Measurements from ENCODE around the gene FAM171A1. TPM values are rescaled to one million over a fixed set of nuclear protein-coding genes. Genes with fewer than 3 reads are reported as not detected.

FAM171A1 gene
- total and polyA plus RNA-seq, 2 of the 13 experiments (the other 11 are each of a cell fraction or from before 2014, with no cell fraction given) = 21.5 to 34.7 TPM

DNA sequence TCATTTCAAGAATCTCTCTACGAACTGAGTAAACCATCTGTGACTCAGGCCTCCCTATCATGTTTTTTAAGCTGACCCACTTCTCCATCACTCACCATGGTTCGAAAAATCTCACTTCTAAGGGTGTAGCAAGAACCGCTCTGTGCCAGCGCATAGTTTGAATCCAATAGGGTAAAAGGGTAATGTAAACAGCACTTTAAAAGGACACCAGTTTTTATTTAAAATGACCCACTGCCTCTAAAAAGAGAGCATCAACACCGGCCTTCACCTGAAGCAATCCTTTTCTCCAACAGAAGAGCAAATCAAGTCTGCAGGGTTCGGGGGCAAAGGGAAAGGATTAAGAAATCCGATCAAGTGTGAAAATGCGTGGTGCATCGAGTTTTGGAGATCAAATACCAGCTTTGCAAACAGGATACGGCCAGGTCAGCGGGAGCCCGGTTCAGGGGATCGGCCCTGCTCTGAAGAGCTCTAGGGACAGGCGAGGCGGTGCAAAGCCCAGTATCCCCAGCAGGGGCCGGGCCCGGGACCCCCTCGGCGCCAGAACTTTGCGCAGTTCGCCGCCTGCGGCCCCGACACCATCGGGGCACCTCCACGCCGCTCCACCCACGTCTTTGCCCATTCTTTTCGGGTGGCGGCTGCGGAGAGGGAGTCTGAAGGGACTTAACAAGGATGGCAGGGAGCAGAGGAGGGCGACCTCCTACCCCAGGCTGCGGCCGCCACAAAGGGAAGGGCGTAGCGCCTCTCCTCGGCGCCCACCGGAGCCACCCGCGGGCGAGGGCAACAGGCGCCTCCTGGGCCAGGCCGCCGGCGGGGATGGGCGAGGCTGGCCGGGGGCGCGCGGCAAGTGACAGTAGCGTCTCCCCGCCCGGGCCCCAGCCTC, 203.4 kb downstream of the FAM171A1 start (continued):
- TF ChIP-seq, protein P1, sequence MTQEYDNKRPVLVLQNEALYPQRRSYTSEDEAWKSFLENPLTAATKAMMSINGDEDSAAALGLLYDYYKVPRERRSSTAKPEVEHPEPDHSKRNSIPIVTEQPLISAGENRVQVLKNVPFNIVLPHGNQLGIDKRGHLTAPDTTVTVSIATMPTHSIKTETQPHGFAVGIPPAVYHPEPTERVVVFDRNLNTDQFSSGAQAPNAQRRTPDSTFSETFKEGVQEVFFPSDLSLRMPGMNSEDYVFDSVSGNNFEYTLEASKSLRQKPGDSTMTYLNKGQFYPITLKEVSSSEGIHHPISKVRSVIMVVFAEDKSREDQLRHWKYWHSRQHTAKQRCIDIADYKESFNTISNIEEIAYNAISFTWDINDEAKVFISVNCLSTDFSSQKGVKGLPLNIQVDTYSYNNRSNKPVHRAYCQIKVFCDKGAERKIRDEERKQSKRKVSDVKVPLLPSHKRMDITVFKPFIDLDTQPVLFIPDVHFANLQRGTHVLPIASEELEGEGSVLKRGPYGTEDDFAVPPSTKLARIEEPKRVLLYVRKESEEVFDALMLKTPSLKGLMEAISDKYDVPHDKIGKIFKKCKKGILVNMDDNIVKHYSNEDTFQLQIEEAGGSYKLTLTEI (CRISPR knock-in tag; conservative IDR thresholded peaks at IDR 0.05) = no peak
- TF ChIP-seq ZNF3 (CRISPR knock-in tag; IDR thresholded peaks at IDR 0.05) = peak; percentile 37; the same call in 1 of the 2 replicates

DNA sequence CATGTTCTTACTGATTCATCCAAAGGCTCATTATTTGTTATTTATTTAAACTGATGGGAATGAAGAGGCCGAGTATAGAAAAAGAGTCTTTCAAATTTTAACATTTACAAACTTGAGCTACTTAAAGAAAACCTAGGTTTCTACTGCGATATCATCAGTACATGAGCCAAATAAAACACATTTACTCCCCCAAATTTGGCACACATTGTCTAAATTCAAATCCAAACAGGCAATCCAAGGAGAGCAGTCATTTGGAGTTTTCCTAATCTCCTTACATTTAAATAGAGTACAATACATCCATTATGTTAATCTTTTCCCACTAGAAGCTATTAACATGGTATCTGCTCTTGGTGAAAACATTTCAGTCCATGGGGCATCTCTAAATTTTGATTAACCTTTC, 204.8 kb downstream of the FAM171A1 start:
- CTCF ChIA-PET (ENCODE audit: low intra/inter-chr PET ratio, low total read pairs) = no interaction called here

More for the DNA sequence above, 204.8 kb downstream of the FAM171A1 start:
- FAIRE-seq (no peak), ATAC-seq (no peak), DNase-seq (ENCODE audit: low spot score) (no peak)
- BruUV-seq (replicated peaks) = no TSS peak
- H2AFZ ChIP-seq (ENCODE audit: low read length) = no peak overlapping the region
- H3K9me3 ChIP-seq (ENCODE audit: low read length) = no peaks in the 10 kb centered on the region
- TF ChIP-seq BRCA1 (CRISPR knock-in tag; IDR thresholded peaks at IDR 0.05) (no peak), ZNF737 (CRISPR knock-in tag; IDR thresholded peaks at IDR 0.05; ENCODE audit: borderline replicate concordance) (no peak), MAFK (conservative IDR thresholded peaks at IDR 0.05 in 1 of 2, IDR thresholded peaks at IDR 0.05 in 1 of 2; ENCODE audit: low read length in 2 of 2) (no peak), ZBTB7A (CRISPR knock-in tag; IDR thresholded peaks at IDR 0.05) (no peak), ZNF292 (CRISPR knock-in tag; IDR thresholded peaks at IDR 0.05; ENCODE audit: borderline replicate concordance, low read depth) (no peak), JARID2 (CRISPR knock-in tag; IDR thresholded peaks at IDR 0.05; ENCODE audit: insufficient replicate concordance) (no peak), ZNF431 (CRISPR knock-in tag; IDR thresholded peaks at IDR 0.05; ENCODE audit: borderline replicate concordance, low read depth) (no peak), PTBP1 (IDR thresholded peaks at IDR 0.05; ENCODE audit: low read depth, low read length, poor library complexity, severe bottlenecking) (no peak), HCFC1 (IDR thresholded peaks at IDR 0.05; ENCODE audit: low read depth, low read length) (no peak), ZNF570 (CRISPR knock-in tag; IDR thresholded peaks at IDR 0.05; ENCODE audit: borderline replicate concordance) (no peak), MED8 (CRISPR knock-in tag; IDR thresholded peaks at IDR 0.05; ENCODE audit: insufficient replicate concordance) (no peak)
- TF ChIP-seq, protein P2, sequence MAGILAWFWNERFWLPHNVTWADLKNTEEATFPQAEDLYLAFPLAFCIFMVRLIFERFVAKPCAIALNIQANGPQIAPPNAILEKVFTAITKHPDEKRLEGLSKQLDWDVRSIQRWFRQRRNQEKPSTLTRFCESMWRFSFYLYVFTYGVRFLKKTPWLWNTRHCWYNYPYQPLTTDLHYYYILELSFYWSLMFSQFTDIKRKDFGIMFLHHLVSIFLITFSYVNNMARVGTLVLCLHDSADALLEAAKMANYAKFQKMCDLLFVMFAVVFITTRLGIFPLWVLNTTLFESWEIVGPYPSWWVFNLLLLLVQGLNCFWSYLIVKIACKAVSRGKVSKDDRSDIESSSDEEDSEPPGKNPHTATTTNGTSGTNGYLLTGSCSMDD (CRISPR knock-in tag; IDR thresholded peaks at IDR 0.05) = no peak
- TF ChIP-seq, protein P3, sequence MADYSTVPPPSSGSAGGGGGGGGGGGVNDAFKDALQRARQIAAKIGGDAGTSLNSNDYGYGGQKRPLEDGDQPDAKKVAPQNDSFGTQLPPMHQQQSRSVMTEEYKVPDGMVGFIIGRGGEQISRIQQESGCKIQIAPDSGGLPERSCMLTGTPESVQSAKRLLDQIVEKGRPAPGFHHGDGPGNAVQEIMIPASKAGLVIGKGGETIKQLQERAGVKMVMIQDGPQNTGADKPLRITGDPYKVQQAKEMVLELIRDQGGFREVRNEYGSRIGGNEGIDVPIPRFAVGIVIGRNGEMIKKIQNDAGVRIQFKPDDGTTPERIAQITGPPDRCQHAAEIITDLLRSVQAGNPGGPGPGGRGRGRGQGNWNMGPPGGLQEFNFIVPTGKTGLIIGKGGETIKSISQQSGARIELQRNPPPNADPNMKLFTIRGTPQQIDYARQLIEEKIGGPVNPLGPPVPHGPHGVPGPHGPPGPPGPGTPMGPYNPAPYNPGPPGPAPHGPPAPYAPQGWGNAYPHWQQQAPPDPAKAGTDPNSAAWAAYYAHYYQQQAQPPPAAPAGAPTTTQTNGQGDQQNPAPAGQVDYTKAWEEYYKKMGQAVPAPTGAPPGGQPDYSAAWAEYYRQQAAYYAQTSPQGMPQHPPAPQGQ (CRISPR knock-in tag; IDR thresholded peaks at IDR 0.05; ENCODE audit: borderline replicate concordance) = no peak
- WGBS (ENCODE audit: low lambda C conversion rate) = 64% methylated on average over 2 of the region's 2 CpGs
- H3K27me3 ChIP-seq (ENCODE audit: control insufficient read depth in 1 of 2, insufficient read depth in 2 of 2, low read length in 2 of 2) = no peaks in the 10 kb centered on the region
- POLR2A ChIA-PET = interaction anchor here (1.8 kb wide), 1 partner anchor 14 kb away, joined by 11 read pairs; no protein-coding TSS in a partner anchor
- no peaks in the 10 kb centered on the region for H3K36me3 ChIP-seq (replicated peaks in 1 of 2; ENCODE audit: control insufficient read depth in 1 of 2, insufficient read depth in 2 of 2, low read length in 2 of 2)
- 0 out of 2 replicates have a peak, but pooled peaks cover 3% of the 10 kb centered on the region for H4K20me1 ChIP-seq (ENCODE audit: insufficient read depth, low read length)
- peak overlapping the region; percentile 77 for H3K4me2 ChIP-seq (ENCODE audit: low read depth, low read length)
- H3K4me1 ChIP-seq (ENCODE audit: insufficient read depth, low read length) = peaks cover 60% of the 10 kb centered on the region
- H3K9ac ChIP-seq (ENCODE audit: insufficient read depth, low read depth, low read length) = peak overlapping the region; percentile 93; the same call in 1 of the 2 replicates
- in situ Hi-C loops (cut with HindIII; ENCODE audit: extremely low pct_ligation_motif_present, low pct_unique_long_range_greater_than_20kb) = no loop called here
- H3K79me2 ChIP-seq (ENCODE audit: insufficient read depth, low read length) = peaks cover 55% of the 10 kb centered on the region
- intact Hi-C loops (cut with micrococcal nuclease; ENCODE audit: unreplicated experiment) = loop anchor here (10.0 kb wide), 3 partner anchors 62 to 178 kb away; no protein-coding TSS in a partner anchor
- H3K27ac ChIP-seq (ENCODE audit: extremely low read length, insufficient read depth, low read length) = no peak overlapping the region
- H3K4me3 ChIP-seq (replicated peaks in 1 of 3; ENCODE audit: insufficient read depth in 1 of 3, low read depth in 2 of 3, low read length in 3 of 3) = peak overlapping the region; percentile 83 to 100 (median 91); a peak in 5 of 6 replicates
